K562 (cell line): ENCODE data around the gene TCF3. TPM values are rescaled to one million over a fixed set of nuclear protein-coding genes. Genes with fewer than 3 reads are reported as not detected.
A peak's percentile ranks its signal among the peaks of the same experiment; 100 is the strongest.

Source experiments
- CBFA2T2 ChIP-seq: fragments of 450-650 bp; conservative IDR thresholded peaks from 2 replicates; pipeline ENCODE4 v1.6.1; 2017; ENCODE audit warnings: mild to moderate bottlenecking
- ELF2 ChIP-seq: fragments of 250-450 bp; sonication (Bioruptor Pico); IDR thresholded peaks from 2 replicates; pipeline ENCODE4 v1.5.0; 2021; ENCODE audit warnings: mild to moderate bottlenecking
- GATA2 ChIP-seq: sonication (generic); formaldehyde crosslinking; IDR thresholded peaks from 2 replicates; pipeline ENCODE4 v1.4.0; 2020; ENCODE audit warnings: mild to moderate bottlenecking, missing genetic modification reagents
- MBD1 ChIP-seq: fragments of 250-450 bp; sonication (Bioruptor Pico); IDR thresholded peaks from 2 replicates; pipeline ENCODE4 v1.8.0; 2022; ENCODE audit warnings: inconsistent platforms
- SUPT5H ChIP-seq: fragments of 450-650 bp; IDR thresholded peaks from 2 replicates; pipeline ENCODE4 v1.6.1; 2016
- TAF1 ChIP-seq: IDR thresholded peaks from 2 replicates; pipeline ENCODE4 v1.6.1; 2011; ENCODE audit warnings: mild to moderate bottlenecking, low read length, moderate library complexity; ENCODE audit not compliant: insufficient read depth, control insufficient read depth, severe bottlenecking; ENCODE audit errors: extremely low read depth
- polyA plus RNA-seq, 8 experiments: library from polyadenylated mRNA; depleted of rRNA in 4 of 8; stranded (reverse) in 5 of 8; unstranded in 3 of 8; fragments of >200 nt; fragmentation: Nextera tagmentation in 2 of 8; fragmentation: Illumina TruSeq in 1 of 8; extraction: Ambion mirVana in 2 of 8; extraction: Trizol in 1 of 8; gene quantifications; 2 replicates each; pipeline versions ENCODE4 v1.2.1 to v1.2.3, GENCODE V29; 2011 to 2014; ENCODE audit warnings: inconsistent platforms in 1 of 8, missing spikeins in 1 of 8
- total RNA-seq, 7 experiments: library from RNA; depleted of rRNA in 6 of 7; stranded (reverse); fragments of >200 nt in 6 of 7; fragmentation: Illumina TruSeq in 2 of 7; extraction: Trizol in 2 of 7; gene quantifications; 2 replicates each; pipeline versions ENCODE4 v1.2.1 to v1.2.3, GENCODE V29; 2011 to 2021; ENCODE audit warnings: low replicate concordance in 1 of 7
- TF ChIP-seq, protein P1 (sequence below): fragments of 250-450 bp; sonication (Bioruptor Pico); IDR thresholded peaks from 2 replicates; pipeline ENCODE4 v1.4.0; 2020
- TF ChIP-seq, protein P2 (sequence below): sonication (generic); formaldehyde crosslinking; IDR thresholded peaks from 2 replicates; pipeline ENCODE4 v1.9.0; 2022; ENCODE audit warnings: mild to moderate bottlenecking, missing genetic modification reagents
- TF ChIP-seq, protein P3 (sequence below): sonication (generic); formaldehyde crosslinking; IDR thresholded peaks from 2 replicates; pipeline ENCODE4 v1.5.0; 2020; ENCODE audit warnings: missing genetic modification reagents
- TF ChIP-seq, protein P4 (sequence below): fragments of 200-800 bp; sonication (Bioruptor generic); IDR thresholded peaks from 2 replicates; pipeline ENCODE4 v1.6.1; 2016; ENCODE audit warnings: missing genetic modification characterization, missing compliant biosample characterization
- TF ChIP-seq, protein P5 (sequence below): sonication (generic); formaldehyde crosslinking; IDR thresholded peaks from 2 replicates; pipeline ENCODE4 v1.8.0; 2022; ENCODE audit warnings: mild to moderate bottlenecking, missing genetic modification reagents

TCF3 gene
- total and polyA plus RNA-seq, 9 of the 15 experiments (the other 6 are each of a cell fraction or from before 2014, with no cell fraction given) = 5.6 to 259 (median 84.0) TPM

- no peak for TF ChIP-seq MBD1
- peak; percentile 70; the same call in 1 of the 2 replicates for TF ChIP-seq ELF2
- TF ChIP-seq SUPT5H = peak; percentile 65
- TF ChIP-seq, protein P1, sequence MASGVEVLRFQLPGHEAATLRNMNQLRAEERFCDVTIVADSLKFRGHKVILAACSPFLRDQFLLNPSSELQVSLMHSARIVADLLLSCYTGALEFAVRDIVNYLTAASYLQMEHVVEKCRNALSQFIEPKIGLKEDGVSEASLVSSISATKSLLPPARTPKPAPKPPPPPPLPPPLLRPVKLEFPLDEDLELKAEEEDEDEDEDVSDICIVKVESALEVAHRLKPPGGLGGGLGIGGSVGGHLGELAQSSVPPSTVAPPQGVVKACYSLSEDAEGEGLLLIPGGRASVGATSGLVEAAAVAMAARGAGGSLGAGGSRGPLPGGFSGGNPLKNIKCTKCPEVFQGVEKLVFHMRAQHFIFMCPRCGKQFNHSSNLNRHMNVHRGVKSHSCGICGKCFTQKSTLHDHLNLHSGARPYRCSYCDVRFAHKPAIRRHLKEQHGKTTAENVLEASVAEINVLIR (CRISPR knock-in tag) = no peak
- TF ChIP-seq GATA2 (CRISPR knock-in tag) = no peak
- TF ChIP-seq, protein P2, sequence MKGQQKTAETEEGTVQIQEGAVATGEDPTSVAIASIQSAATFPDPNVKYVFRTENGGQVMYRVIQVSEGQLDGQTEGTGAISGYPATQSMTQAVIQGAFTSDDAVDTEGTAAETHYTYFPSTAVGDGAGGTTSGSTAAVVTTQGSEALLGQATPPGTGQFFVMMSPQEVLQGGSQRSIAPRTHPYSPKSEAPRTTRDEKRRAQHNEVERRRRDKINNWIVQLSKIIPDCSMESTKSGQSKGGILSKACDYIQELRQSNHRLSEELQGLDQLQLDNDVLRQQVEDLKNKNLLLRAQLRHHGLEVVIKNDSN (CRISPR knock-in tag) = peak; percentile 96
- peak; percentile 49 for TF ChIP-seq TAF1
- TF ChIP-seq, protein P3, sequence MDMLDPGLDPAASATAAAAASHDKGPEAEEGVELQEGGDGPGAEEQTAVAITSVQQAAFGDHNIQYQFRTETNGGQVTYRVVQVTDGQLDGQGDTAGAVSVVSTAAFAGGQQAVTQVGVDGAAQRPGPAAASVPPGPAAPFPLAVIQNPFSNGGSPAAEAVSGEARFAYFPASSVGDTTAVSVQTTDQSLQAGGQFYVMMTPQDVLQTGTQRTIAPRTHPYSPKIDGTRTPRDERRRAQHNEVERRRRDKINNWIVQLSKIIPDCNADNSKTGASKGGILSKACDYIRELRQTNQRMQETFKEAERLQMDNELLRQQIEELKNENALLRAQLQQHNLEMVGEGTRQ (CRISPR knock-in tag) = peak; percentile 95
- TF ChIP-seq, protein P4, sequence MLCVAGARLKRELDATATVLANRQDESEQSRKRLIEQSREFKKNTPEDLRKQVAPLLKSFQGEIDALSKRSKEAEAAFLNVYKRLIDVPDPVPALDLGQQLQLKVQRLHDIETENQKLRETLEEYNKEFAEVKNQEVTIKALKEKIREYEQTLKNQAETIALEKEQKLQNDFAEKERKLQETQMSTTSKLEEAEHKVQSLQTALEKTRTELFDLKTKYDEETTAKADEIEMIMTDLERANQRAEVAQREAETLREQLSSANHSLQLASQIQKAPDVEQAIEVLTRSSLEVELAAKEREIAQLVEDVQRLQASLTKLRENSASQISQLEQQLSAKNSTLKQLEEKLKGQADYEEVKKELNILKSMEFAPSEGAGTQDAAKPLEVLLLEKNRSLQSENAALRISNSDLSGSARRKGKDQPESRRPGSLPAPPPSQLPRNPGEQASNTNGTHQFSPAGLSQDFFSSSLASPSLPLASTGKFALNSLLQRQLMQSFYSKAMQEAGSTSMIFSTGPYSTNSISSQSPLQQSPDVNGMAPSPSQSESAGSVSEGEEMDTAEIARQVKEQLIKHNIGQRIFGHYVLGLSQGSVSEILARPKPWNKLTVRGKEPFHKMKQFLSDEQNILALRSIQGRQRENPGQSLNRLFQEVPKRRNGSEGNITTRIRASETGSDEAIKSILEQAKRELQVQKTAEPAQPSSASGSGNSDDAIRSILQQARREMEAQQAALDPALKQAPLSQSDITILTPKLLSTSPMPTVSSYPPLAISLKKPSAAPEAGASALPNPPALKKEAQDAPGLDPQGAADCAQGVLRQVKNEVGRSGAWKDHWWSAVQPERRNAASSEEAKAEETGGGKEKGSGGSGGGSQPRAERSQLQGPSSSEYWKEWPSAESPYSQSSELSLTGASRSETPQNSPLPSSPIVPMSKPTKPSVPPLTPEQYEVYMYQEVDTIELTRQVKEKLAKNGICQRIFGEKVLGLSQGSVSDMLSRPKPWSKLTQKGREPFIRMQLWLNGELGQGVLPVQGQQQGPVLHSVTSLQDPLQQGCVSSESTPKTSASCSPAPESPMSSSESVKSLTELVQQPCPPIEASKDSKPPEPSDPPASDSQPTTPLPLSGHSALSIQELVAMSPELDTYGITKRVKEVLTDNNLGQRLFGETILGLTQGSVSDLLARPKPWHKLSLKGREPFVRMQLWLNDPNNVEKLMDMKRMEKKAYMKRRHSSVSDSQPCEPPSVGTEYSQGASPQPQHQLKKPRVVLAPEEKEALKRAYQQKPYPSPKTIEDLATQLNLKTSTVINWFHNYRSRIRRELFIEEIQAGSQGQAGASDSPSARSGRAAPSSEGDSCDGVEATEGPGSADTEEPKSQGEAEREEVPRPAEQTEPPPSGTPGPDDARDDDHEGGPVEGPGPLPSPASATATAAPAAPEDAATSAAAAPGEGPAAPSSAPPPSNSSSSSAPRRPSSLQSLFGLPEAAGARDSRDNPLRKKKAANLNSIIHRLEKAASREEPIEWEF (CRISPR knock-in tag) = no peak
- TF ChIP-seq CBFA2T2 = peak; percentile 55
- TF ChIP-seq, protein P5, sequence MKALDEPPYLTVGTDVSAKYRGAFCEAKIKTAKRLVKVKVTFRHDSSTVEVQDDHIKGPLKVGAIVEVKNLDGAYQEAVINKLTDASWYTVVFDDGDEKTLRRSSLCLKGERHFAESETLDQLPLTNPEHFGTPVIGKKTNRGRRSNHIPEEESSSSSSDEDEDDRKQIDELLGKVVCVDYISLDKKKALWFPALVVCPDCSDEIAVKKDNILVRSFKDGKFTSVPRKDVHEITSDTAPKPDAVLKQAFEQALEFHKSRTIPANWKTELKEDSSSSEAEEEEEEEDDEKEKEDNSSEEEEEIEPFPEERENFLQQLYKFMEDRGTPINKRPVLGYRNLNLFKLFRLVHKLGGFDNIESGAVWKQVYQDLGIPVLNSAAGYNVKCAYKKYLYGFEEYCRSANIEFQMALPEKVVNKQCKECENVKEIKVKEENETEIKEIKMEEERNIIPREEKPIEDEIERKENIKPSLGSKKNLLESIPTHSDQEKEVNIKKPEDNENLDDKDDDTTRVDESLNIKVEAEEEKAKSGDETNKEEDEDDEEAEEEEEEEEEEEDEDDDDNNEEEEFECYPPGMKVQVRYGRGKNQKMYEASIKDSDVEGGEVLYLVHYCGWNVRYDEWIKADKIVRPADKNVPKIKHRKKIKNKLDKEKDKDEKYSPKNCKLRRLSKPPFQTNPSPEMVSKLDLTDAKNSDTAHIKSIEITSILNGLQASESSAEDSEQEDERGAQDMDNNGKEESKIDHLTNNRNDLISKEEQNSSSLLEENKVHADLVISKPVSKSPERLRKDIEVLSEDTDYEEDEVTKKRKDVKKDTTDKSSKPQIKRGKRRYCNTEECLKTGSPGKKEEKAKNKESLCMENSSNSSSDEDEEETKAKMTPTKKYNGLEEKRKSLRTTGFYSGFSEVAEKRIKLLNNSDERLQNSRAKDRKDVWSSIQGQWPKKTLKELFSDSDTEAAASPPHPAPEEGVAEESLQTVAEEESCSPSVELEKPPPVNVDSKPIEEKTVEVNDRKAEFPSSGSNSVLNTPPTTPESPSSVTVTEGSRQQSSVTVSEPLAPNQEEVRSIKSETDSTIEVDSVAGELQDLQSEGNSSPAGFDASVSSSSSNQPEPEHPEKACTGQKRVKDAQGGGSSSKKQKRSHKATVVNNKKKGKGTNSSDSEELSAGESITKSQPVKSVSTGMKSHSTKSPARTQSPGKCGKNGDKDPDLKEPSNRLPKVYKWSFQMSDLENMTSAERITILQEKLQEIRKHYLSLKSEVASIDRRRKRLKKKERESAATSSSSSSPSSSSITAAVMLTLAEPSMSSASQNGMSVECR (CRISPR knock-in tag) = peak; percentile 1
Measured at GRCh38 chr19:1605236-1606137, 46.9 kb downstream of the TCF3 start, which contains the start of gene UQCR11 (continued).
